DOHH2 (cell line): ENCODE measurements around the gene SUPT20H.

Experiments
- EZH2phosphoT487 ChIP-seq: fragments of 200-600 bp; sonication (generic); IDR thresholded peaks from 2 replicates; pipeline ENCODE4 v1.6.1; 2017; ENCODE audit warnings: borderline replicate concordance, mild to moderate bottlenecking, antibody characterized with exemption, low read length, moderate library complexity, mixed read lengths
- TF ChIP-seq, protein P1 (sequence below): fragments of 200-600 bp; sonication (generic); IDR thresholded peaks from one replicate; pipeline ENCODE4 v1.5.1; 2014; ENCODE audit warnings: antibody characterized with exemption, mild to moderate bottlenecking, low read depth, low read length; ENCODE audit not compliant: poor library complexity, severe bottlenecking

DNA sequence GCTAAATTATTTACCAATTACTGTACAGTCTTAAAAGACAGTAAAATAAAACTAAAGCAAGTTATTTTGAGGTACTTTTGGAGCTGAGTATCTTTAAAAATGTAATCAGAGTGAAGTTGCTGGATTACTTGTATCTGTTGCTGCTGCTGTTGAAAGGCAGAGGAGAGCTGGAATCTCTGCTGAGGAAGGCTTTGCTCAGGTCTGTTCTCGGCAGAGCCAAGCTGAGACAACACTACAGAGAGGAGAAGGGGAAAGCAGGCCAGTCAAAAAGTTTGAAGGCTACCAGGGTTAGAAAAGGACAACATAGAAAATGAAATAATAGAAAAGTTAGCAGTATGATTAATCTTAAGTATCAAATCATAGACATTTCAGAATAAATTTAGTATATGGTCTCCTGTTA is 49.1 kb downstream of the SUPT20H start:
- TF ChIP-seq, protein P1, sequence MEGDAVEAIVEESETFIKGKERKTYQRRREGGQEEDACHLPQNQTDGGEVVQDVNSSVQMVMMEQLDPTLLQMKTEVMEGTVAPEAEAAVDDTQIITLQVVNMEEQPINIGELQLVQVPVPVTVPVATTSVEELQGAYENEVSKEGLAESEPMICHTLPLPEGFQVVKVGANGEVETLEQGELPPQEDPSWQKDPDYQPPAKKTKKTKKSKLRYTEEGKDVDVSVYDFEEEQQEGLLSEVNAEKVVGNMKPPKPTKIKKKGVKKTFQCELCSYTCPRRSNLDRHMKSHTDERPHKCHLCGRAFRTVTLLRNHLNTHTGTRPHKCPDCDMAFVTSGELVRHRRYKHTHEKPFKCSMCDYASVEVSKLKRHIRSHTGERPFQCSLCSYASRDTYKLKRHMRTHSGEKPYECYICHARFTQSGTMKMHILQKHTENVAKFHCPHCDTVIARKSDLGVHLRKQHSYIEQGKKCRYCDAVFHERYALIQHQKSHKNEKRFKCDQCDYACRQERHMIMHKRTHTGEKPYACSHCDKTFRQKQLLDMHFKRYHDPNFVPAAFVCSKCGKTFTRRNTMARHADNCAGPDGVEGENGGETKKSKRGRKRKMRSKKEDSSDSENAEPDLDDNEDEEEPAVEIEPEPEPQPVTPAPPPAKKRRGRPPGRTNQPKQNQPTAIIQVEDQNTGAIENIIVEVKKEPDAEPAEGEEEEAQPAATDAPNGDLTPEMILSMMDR = no peak
- TF ChIP-seq EZH2phosphoT487 = no peak
